ENCODE data around the gene STAT6. TPM values are rescaled to one million over a fixed set of nuclear protein-coding genes. Genes with fewer than 3 reads are reported as not detected.

The STAT6 gene
- total RNA-seq, 1 experiment from 2014 or later, result 44.4 TPM

GRCh38 chr12:57128519-57129247, 17.5 kb upstream of the STAT6 start:
- Histone ChIP-seq H2BK15ac (ENCODE audit: low read depth, low read length) (no peak overlapping the region), H3K56ac (ENCODE audit: insufficient read length, low read depth, low read length) (no peak overlapping the region), H2BK12ac (ENCODE audit: insufficient read length, low read depth, low read length) (no peak overlapping the region), H2BK5ac (ENCODE audit: insufficient read length, low read length) (no peak overlapping the region), H4K20me1 (ENCODE audit: control insufficient read depth, insufficient read depth, insufficient read length) (no peaks in the 10 kb centered on the region), H4K5ac (ENCODE audit: insufficient read length, low read depth, low read length) (no peak overlapping the region), H3K23ac (ENCODE audit: insufficient read length, low read depth, low read length) (no peak overlapping the region), H3K27ac (ENCODE audit: insufficient read length, low read depth, low read length) (peak overlapping the region; percentile 30), H3K4ac (ENCODE audit: low read depth, low read length) (no peak overlapping the region; the same call in 1 of the 2 replicates), H3T11ph (ENCODE audit: low read length) (peak overlapping the region; percentile 59), H2BK20ac (ENCODE audit: low read depth, low read length, poor library complexity, severe bottlenecking) (no peak overlapping the region), H3K79me2 (ENCODE audit: insufficient read depth, low read length) (peaks cover 23% of the 10 kb centered on the region; the same call in 1 of the 2 replicates), H3K4me2 (ENCODE audit: insufficient read depth, insufficient read length, low read length) (peak overlapping the region; percentile 56), H4K91ac (ENCODE audit: insufficient read length, low read depth, low read length) (no peak overlapping the region), H3K23me2 (ENCODE audit: insufficient read length, low read depth, low read length, poor library complexity, severe bottlenecking) (peaks cover 7% of the 10 kb centered on the region), H2BK120ac (ENCODE audit: low read depth, low read length, poor library complexity, severe bottlenecking) (no peak overlapping the region), H3K79me1 (ENCODE audit: insufficient read depth, low read depth, low read length, poor library complexity, severe bottlenecking) (peaks cover 11% of the 10 kb centered on the region), H3K4me1 (ENCODE audit: insufficient read depth, low read length) (peaks cover 27% of the 10 kb centered on the region), H3K27me3 (ENCODE audit: insufficient read depth, low read length) (no peaks in the 10 kb centered on the region), H3K9me3 (ENCODE audit: control insufficient read depth, low read depth, low read length) (no peaks in the 10 kb centered on the region), H4K8ac (replicated peaks; ENCODE audit: insufficient read length, low read depth, low read length) (no peak overlapping the region), H3K18ac (ENCODE audit: insufficient read length, low read depth, low read length) (peak overlapping the region; percentile 73), H2AFZ (ENCODE audit: low read length) (no peak overlapping the region), H2AK5ac (ENCODE audit: insufficient read length, low read length) (no peak overlapping the region), H3K14ac (ENCODE audit: insufficient read depth, low read length) (peak overlapping the region; percentile 72; the same call in 1 of the 2 replicates), H3K9ac (ENCODE audit: extremely low read depth, insufficient read length, low read length) (peak overlapping the region; percentile 56)
- Mint-ChIP-seq H3K9me3 (peaks cover 0 to 4% of the 10 kb centered on the region in 2 experiments; a peak in 3 of 5 replicates), H3K4me3 (peak overlapping the region; percentile 86 to 91), H3K27ac (peak overlapping the region; percentile 85 to 92 (median 92); a peak in 6 of 7 replicates), H3K4me1 (peaks cover 52 to 61% of the 10 kb centered on the region in 2 experiments), H3K36me3 (ENCODE audit: insufficient read depth in 1 of 3, low read depth in 3 of 3) (peaks cover 3 to 8% (median 5%) of the 10 kb centered on the region in 3 experiments), H3K27me3 (ENCODE audit: low read depth) (no peaks in the 10 kb centered on the region; the same call in 1 of the 2 replicates)
- no peak for TF ChIP-seq CTCF (conservative IDR thresholded peaks at IDR 0.05)
- peak; percentile 69 for DNase-seq
- WGBS (ENCODE audit: extremely low coverage, insufficient read length, low lambda C conversion rate), result no CpG with 5 or more reads among the region's 35 CpGs
